IPS-18c (cell line): ENCODE measurements around the gene JAK1.

Source experiments
- H3K4me3 ChIP-seq: 2 replicates; pipeline ENCODE4 v1.7.0; 2013; ENCODE audit warnings: low read depth, mild to moderate bottlenecking, low read length, moderate library complexity; ENCODE audit not compliant: insufficient read depth
- H3K9me3 ChIP-seq: one replicate; pipeline ENCODE4 v1.6.1; 2013; ENCODE audit warnings: mild to moderate bottlenecking, low read length, moderate library complexity; ENCODE audit not compliant: control insufficient read depth, insufficient read depth

JAK1 gene

DNA sequence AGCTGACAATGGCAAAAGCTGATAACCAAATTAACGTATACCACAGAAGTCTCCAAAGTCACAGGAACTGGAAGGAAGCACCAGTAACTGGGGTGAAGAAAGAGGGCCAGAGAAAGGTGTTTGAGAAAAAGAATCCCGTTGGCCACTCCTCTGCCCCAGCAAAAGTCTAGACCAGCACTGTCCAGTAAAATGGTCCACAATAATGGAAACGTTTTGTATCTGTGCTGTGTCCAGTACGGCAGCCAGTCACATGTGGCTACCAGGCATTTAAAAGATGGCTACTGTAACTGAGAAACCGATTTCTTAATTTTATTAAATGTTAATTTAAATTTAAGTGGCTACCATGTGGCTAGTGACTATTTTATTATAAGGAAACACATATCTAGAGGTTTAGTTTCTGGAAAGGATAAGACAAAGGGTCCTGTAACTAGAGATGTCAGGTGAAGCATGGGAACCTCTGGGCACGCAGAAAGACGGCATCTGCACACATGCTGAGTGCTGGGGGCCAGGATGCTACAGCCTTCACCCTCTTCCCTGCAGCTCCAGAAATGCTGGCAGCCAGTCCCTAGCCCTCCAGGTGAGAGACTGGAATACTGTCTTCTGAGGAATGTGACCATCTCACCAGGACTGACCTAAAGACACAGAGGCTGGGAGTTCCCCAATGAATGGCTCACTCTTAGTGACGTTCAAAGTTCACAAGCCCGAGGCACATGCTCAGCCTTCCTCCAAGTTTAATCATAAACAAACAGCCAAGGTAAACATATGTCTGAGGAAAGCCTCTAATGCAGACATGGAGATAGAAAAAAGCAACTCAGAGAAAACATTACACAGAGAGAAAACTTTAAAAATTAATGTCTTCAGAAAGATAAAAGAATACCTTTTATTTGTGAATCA is 50.7 kb downstream of the JAK1 start:
- no peaks in the 10 kb centered on the region for H3K9me3 ChIP-seq
- no peak overlapping the region for H3K4me3 ChIP-seq

DNA sequence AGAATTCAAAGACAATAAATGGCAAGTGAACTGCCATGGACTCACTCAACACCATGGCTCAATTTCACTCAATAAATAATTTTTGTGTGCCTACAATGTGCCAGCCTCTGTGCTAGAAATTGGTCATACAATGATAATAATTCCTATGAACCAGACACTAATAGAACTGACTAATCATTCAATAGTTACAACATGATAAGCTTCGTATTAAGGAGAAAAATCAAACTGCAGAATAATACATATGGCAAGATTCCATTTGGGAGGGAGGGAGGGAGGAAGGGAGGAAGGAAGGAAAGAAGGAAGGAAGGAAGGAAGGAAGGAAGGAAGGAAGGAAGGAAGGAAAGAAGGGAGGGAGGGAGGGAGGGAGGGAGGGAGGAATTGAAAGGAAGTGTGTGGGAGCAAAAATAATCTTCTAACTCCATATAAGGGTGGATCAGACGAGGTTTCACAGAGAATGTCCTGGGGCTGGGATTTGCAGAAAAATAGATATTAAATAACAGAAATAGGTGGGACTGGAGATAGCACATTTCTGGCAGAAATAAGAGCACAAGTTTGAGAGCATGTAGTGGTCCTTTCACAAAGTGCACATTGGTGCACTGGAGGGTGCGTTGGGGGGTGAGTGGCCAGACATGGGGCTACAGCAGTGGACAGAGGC is 52.9 kb downstream of the JAK1 start:
- no peak overlapping the region for H3K4me3 ChIP-seq

DNA sequence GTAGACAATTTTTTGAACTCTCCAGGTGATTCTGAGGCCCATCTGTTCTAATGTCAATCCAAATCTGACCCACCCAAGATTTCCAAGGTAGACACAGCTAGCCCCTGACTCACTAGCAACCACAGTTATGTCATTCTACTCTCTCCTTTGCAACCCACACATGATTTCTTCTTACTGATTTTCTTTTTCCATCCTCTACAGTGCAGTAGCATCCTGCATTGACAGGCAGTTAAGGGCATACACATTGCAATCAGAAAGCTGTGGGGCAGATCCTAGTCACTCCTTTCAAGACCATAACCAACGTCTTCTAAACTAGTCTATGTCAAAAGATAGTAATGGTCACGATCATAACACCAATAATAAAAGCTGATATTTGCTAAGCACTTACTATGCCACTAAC is 54.2 kb downstream of the JAK1 start:
- Histone ChIP-seq H3K9me3 (no peaks in the 10 kb centered on the region), H3K4me3 (no peak overlapping the region)

More for the DNA sequence above, 52.9 kb downstream of the JAK1 start:
- no peaks in the 10 kb centered on the region for H3K9me3 ChIP-seq

DNA sequence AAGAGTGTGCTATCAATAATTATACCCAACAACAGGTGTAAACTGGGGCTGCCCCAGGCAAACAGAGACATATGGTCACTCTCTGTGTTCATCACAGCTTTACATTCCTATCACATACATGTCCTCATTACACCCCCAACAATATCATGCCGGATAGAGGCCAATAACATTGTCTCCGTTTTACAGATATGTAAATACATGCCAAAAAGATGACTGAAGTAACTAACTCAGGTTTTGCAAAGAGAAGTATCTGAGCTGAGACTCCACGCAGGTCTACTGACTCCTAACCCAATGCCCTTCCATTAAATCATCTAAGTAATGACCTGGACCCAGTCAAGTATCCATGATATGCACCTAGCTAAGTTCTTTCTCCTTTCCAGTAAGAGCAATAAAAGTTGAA is 55.0 kb downstream of the JAK1 start:
- Histone ChIP-seq H3K9me3 (no peaks in the 10 kb centered on the region), H3K4me3 (no peak overlapping the region)

DNA sequence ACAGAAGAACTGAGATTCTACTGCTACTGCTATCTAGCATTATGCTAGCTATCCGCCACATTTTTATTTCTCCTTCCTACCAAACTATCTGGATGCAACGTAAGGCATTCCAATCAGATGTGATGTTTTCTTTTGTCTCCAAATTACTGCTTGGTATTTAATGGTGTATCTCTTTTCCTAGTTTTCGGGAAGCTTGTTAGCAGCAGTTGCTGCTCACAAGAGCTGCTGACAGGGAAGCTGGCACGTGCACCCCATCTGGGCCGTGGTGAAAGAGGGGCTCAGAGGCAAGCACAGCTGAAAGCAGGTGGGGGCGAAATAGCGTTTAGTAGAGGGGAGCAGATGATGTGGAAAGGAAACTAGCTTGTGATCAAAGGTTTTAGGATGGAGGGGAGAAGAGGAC is 57.3 kb downstream of the JAK1 start:
- H3K4me3 ChIP-seq: no peak overlapping the region
- H3K9me3 ChIP-seq: no peaks in the 10 kb centered on the region

DNA sequence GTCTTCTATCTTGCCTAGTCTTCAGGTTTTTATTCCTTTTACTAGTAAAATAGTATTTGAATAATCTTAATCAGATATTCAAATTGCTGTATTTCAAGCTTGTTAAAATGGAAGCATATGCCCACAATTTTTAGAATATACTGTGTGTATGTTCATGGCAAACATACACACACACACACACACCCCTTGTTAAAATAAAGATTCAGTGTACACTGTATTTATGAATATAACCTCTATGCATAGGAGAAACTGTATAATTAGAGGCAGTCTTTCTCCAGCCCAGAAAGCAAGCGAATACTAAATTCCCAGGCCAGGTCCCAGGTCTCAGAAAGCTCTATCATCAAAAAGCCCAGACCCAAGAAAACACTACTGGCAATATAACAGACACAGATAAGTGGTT is 57.8 kb downstream of the JAK1 start:
- H3K9me3 ChIP-seq: no peaks in the 10 kb centered on the region
- H3K4me3 ChIP-seq: no peak overlapping the region

DNA sequence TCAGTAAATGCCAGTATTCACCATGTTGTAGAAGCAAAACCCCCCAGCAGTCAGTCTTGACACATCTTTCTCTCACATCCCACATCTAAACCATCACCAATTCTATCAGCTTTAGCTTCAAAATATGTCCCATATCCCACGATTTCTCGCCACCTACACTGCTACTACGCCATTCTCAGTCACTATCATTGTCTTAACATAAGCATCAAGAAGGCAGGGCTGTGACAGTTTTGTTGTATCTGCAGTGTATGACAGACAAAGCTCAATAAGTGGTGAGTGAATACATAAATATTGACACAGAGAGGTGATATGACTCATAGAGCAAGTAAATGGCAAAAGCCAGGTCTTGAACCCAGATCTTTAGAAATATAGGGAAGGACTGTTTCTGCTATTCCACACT is 59.9 kb downstream of the JAK1 start:
- H3K4me3 ChIP-seq: no peak overlapping the region
- H3K9me3 ChIP-seq: no peaks in the 10 kb centered on the region

DNA sequence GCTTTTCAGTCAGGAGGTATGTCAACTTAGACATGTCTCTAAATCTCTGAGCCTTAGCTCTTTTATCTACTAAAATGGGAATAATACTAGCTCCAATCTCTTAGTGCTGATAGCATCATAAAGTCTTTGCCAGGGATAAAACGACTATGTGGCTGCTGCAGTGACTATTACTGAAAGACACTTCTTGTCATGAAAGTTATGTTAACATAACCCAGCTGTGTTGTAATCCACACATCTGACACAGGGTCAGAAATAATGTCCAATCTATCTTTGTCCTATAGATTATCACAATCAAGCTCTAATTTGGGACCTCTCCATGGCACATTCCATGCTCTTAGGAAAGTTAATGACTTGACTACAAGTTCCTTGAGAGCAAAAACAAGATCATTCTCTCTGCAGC is 62.8 kb downstream of the JAK1 start:
- H3K9me3 ChIP-seq: no peaks in the 10 kb centered on the region
- H3K4me3 ChIP-seq: no peak overlapping the region

DNA sequence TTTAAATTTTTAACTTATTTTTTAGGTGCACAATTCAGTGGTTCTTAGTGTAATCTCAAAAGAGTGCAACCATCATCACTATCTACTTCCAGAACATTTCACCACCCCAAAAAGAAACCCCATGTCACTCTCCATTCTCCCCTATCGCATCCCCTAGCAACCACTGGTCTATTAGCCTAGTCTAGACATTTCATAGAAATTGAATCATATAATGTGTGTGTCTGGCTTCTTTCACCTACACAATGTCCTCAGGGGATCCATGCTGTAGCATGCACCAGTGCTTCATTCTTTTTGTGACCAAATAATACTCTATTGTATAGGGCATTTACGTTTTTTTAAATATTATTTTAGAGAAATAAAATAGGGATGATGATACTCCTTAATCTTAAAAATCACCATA is 64.7 kb downstream of the JAK1 start:
- H3K4me3 ChIP-seq: no peak overlapping the region

DNA sequence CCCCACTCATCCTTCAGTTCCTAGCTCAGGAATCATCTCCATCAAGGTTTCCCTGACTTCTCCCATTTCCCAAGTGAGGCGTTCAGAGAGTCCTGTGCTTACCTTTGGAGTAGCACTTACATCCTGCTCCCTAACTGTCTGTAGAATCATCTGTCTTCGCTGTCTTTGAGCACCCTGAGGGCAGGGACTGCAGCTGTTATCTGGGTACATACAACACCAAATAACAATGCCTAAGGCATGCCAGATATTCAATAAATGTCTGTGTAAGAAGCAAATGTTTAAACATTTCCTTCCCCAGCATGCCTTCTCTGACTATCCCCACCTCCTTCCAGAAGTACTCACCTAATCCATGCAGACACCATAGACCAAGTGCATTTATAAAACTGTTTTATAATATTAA is 65.4 kb downstream of the JAK1 start:
- no peak overlapping the region for H3K4me3 ChIP-seq
- no peaks in the 10 kb centered on the region for H3K9me3 ChIP-seq

More for the DNA sequence above, 64.7 kb downstream of the JAK1 start:
- H3K9me3 ChIP-seq: no peaks in the 10 kb centered on the region

DNA sequence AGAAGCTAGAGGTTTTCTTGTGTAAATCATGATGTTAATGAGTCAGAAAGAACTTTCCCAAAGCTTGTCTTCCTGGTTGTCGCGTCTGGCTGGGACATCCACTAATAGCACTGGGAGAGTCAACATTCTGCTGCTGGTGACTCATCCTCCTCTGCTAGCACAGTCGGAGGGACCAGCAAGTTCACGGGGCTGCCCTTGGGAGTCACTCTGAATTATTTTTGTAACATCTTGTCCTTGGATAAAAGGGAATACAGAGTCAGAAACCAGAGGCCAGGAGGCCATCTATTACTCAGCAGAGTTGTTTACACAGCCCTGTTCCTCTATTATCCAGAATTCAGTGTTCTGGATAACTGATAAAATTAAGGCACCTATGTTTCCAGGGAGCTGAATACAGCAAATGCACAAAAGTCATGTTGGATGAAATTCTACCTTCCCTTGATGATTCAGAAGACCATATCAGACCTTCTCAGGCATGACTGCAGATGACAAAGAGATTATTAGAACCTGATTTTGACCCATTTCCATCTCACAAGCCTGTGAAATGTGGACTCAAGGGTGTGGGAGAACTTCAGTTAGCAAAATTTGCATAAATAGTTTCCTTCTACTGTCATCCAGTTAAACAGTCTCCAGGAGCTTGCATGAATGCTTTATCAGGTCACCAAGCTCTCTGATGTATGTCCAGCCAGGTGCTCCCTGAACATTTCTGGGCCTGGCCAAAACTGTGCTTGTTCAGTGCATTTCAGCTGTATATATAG is 68.1 kb downstream of the JAK1 start:
- Histone ChIP-seq H3K4me3 (no peak overlapping the region), H3K9me3 (no peaks in the 10 kb centered on the region)

DNA sequence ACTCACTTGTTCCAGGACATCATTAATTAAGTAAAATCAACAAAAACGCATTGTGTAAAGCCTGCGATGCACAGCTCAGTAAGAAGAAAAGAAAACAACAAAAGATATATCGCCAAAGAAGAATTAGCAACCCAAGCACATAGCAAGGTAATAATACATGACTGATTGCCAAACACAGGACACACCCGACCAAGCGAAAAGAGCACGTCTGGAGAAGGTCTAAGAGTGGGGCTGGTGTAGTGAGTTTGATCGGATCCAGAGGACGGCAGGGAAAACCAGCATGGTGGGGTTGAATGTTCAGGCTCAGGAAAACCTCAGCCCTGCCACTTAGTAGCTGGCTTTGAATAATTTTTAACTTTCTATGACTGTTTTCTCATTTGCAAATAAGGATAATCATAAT is 69.8 kb downstream of the JAK1 start:
- H3K4me3 ChIP-seq: no peak overlapping the region
- no peaks in the 10 kb centered on the region for H3K9me3 ChIP-seq

DNA sequence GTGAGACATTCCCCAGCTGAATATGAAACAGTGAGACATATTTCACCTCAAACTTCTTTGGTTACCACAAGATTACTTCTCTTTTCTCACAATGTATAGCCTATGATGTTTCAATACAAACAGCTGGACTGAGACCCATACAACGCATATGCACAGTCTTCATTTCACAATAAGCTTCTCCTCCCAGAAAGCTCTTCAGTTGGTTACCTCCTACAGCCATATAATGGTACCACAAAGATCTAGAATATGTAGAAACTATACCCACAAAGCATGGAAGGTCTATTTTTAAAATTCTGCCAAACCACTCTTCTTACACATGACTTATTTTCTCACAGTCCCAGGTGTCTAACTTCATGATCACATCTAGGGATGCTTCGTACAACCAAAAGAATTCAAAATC is 70.8 kb downstream of the JAK1 start:
- Histone ChIP-seq H3K4me3 (no peak overlapping the region), H3K9me3 (no peaks in the 10 kb centered on the region)

DNA sequence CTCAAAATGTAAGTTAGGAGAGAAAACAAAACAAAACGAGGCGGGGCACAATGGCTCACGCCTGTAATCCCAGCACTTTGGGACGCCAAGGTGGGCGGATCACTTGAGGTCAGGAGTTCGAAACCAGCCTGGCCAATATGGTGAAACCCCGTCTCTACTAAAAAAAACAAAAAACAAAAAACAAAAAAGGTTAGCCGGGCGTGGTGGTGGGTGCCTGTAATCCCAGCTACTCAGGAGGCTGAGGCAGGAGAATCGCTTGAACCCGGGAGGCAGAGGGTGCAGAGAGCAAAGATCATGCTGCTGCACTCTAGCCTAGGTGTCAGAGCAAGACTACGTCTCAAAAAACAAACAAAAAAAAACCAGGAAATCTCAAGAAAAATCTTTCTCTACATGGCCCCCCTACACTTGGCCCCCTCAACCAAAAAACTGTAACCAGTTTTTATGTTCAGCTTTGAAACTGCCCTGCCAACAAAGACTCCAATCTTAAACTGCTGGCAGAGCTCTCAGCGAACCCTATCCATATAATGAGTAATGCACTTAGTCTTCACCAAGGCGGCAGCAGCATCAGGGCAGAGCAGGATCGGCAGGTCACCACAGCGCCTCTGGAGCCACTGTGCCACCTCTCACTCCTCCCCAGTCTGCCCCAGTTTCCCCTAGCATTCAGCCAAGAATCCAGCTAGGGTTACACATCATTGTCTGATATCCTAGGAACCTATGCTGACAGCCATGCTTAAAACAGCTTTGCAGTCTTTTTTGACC is 71.7 kb downstream of the JAK1 start:
- Histone ChIP-seq H3K9me3 (no peaks in the 10 kb centered on the region), H3K4me3 (no peak overlapping the region)

DNA sequence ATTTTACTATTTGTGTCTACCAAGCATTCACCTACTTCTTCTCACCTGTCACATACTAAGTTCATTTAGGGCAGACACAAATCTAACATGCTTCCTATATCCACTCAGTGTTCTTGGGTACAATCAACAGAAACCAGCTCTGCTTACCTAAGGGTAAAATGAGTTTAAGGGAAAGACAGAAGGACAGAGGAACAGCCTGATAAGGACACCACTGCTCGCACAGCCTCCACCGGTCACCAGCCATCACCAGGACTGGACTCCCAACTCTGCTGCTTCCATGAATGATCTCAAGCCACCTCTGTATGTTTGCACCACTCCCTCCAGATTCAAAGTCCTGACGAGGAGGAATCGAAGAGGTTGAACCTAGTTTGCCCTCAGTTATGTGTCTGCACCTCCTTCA is 72.4 kb downstream of the JAK1 start:
- Histone ChIP-seq H3K9me3 (no peaks in the 10 kb centered on the region), H3K4me3 (no peak overlapping the region)

DNA sequence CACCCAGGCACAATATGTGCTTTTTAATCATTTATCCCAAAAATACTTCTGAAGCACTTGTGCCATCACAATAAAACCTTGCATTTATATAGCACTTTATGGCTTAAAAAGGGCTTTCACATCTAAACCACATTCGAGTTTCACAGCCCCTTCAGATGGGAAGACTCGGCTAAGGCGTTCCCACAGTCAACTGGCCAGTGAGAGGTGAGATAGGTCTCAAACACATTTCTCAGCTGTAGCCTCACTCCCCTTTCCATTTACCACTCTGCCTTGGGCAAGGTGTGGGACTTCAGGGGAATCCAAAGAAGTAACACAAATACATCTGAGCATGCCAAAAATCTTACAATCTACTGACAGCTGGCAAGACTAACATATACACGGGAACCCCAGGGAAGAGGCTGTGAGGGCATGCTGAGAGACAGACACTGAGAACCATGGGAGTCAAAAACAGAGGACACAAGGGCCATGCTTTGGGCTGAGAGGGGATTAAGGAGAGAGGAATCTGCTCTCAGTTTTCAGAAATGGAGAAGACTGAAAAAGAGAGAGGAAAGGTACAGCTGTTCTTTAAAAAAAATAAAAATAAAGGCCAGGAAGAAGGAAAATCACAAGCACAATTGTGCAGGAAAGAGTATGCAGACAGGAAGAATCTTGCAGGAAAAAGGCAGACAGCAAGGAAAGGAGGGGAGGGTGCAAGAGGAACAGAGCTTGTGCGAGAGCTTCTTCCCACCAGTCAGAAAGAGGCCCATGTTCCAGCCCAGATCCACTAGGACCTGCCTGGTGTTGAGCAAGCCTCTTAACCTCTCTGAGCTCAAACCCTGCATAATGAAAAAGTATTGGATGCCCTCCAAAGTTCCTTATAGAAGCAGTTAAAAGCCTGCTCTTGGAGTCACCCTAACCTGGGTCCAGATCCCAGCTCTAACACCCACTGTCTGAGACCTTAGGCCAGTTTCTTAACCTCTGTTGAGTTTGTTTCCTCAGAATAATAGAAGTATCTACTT is 73.5 kb downstream of the JAK1 start:
- Histone ChIP-seq H3K9me3 (no peaks in the 10 kb centered on the region), H3K4me3 (no peak overlapping the region)
